Measurements from ENCODE around the gene FAM43B. TPM values are rescaled to one million over a fixed set of nuclear protein-coding genes. Genes with fewer than 3 reads are reported as not detected.

FAM43B gene
- total RNA-seq, 2 experiments from 2014 or later: not detected

DNA sequence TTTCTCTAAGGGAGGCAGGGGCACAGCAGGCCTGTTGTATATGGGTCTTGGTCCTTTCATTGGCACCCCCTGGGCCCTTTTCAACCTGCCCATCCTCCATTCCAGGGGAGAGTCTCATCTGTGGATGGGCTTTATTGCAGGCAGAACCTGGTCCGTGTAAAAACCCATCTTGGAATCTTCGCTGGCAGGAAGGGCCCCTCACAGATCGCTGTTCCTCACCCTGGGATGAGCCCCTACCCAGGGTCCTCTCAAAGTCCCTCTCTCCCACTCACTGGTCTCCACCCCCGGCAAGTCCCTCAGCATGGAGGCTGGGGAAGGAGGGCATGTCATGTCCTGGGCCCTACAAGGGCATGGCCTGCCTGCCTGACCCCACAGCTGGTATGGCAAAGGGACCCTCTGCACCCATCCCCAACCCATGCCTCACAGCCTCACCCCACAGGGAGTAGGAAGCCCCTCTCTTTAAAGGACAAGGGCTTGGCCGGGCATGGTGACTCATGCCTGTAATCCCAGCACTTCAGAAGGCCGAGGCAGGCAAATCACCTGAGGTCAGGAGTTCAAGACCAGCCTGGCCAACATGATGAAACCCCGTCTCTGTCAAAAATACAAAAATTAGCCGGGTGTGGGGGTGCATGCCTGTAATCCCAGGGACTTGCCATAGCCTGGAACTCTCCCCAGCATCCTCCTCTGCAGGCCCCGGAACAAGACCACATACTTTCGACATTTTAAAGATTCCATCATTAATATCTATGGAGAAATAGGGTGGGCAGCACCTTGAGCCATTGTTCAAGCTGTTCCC is 23.4 kb downstream of the FAM43B start:
- no peaks in the 10 kb centered on the region for H3K79me2 ChIP-seq (ENCODE audit: insufficient read depth, low read depth, low read length)
- TF ChIP-seq, protein P1, sequence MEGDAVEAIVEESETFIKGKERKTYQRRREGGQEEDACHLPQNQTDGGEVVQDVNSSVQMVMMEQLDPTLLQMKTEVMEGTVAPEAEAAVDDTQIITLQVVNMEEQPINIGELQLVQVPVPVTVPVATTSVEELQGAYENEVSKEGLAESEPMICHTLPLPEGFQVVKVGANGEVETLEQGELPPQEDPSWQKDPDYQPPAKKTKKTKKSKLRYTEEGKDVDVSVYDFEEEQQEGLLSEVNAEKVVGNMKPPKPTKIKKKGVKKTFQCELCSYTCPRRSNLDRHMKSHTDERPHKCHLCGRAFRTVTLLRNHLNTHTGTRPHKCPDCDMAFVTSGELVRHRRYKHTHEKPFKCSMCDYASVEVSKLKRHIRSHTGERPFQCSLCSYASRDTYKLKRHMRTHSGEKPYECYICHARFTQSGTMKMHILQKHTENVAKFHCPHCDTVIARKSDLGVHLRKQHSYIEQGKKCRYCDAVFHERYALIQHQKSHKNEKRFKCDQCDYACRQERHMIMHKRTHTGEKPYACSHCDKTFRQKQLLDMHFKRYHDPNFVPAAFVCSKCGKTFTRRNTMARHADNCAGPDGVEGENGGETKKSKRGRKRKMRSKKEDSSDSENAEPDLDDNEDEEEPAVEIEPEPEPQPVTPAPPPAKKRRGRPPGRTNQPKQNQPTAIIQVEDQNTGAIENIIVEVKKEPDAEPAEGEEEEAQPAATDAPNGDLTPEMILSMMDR (conservative IDR thresholded peaks at IDR 0.05; ENCODE audit: low read length): 0 out of 2 replicates have a peak, but pooled peaks have one; percentile 9
- no peak for TF ChIP-seq EZH2phosphoT487 (IDR thresholded peaks at IDR 0.05; ENCODE audit: borderline replicate concordance, low read depth, low read length)
- no peak overlapping the region for H3K4me2 ChIP-seq (ENCODE audit: low read length)
- intact Hi-C loops (cut with micrococcal nuclease; ENCODE audit: unreplicated experiment): loop anchor here (1.0 to 2.0 kb wide), 2 partner anchors 57 to 65 kb away; partner anchors contain the start of gene PINK1
- H3K4me1 ChIP-seq (ENCODE audit: insufficient read depth, low read length, poor library complexity, severe bottlenecking): no peaks in the 10 kb centered on the region
- CTCF ChIA-PET (ENCODE audit: unreplicated experiment): no interaction called here
- H4K20me1 ChIP-seq (ENCODE audit: insufficient read depth, low read length): no peaks in the 10 kb centered on the region
- H3K9me2 ChIP-seq (ENCODE audit: insufficient read depth, low read length): no peaks in the 10 kb centered on the region
- POLR2A ChIA-PET: no interaction called here
- no peaks in the 10 kb centered on the region for H3K36me3 ChIP-seq (ENCODE audit: insufficient read depth, low read length)
- H3K27ac ChIP-seq (ENCODE audit: low read depth, low read length, poor library complexity, severe bottlenecking): no peak overlapping the region
- no peak overlapping the region for H3K4me3 ChIP-seq (ENCODE audit: low read depth, low read length, poor library complexity, severe bottlenecking)
- no TSS peak for BruUV-seq (replicated peaks)
- no peak overlapping the region for H2AFZ ChIP-seq (ENCODE audit: low read length)
- DNase-seq (ENCODE audit: low spot score): no peak
- no peaks in the 10 kb centered on the region for H3K9me3 ChIP-seq (ENCODE audit: low read length)

DNA sequence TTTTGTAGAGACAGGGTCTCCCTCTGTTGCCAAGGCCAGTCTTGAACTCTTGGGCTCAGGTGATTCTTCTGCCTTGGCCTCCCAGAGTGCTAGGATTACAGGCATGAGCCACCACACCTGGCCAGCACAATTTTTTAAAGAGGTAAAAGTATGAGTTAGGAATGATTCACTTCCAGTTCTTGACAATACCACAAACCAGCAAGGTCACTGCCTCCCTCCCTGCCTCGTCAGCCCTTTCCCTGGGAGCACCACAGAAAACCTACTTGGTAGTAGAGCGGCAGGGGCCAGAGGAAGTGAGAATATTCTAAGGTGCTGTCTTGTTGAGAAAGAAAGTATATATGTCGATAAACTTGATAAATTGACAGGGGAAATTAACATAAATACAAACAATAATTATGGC is 25.7 kb downstream of the FAM43B start:
- POLR2A ChIA-PET: no interaction called here
- intact Hi-C loops (cut with micrococcal nuclease; ENCODE audit: unreplicated experiment): no loop called here
- Histone ChIP-seq H3K36me3 (ENCODE audit: insufficient read depth, low read length) (no peaks in the 10 kb centered on the region), H3K4me3 (ENCODE audit: low read depth, low read length, poor library complexity, severe bottlenecking) (no peak overlapping the region), H3K79me2 (ENCODE audit: insufficient read depth, low read depth, low read length) (no peaks in the 10 kb centered on the region), H3K9me2 (ENCODE audit: insufficient read depth, low read length) (no peaks in the 10 kb centered on the region), H4K20me1 (ENCODE audit: insufficient read depth, low read length) (no peaks in the 10 kb centered on the region), H3K27ac (ENCODE audit: low read depth, low read length, poor library complexity, severe bottlenecking) (no peak overlapping the region), H3K9me3 (ENCODE audit: low read length) (no peaks in the 10 kb centered on the region), H2AFZ (ENCODE audit: low read length) (no peak overlapping the region), H3K4me1 (ENCODE audit: insufficient read depth, low read length, poor library complexity, severe bottlenecking) (no peaks in the 10 kb centered on the region), H3K4me2 (ENCODE audit: low read length) (no peak overlapping the region)
- BruUV-seq (replicated peaks): no TSS peak
- TF ChIP-seq, protein P1 (conservative IDR thresholded peaks at IDR 0.05; ENCODE audit: low read length): no peak
- TF ChIP-seq EZH2phosphoT487 (IDR thresholded peaks at IDR 0.05; ENCODE audit: borderline replicate concordance, low read depth, low read length): no peak
- DNase-seq (ENCODE audit: low spot score): no peak
- CTCF ChIA-PET (ENCODE audit: unreplicated experiment): no interaction called here

DNA sequence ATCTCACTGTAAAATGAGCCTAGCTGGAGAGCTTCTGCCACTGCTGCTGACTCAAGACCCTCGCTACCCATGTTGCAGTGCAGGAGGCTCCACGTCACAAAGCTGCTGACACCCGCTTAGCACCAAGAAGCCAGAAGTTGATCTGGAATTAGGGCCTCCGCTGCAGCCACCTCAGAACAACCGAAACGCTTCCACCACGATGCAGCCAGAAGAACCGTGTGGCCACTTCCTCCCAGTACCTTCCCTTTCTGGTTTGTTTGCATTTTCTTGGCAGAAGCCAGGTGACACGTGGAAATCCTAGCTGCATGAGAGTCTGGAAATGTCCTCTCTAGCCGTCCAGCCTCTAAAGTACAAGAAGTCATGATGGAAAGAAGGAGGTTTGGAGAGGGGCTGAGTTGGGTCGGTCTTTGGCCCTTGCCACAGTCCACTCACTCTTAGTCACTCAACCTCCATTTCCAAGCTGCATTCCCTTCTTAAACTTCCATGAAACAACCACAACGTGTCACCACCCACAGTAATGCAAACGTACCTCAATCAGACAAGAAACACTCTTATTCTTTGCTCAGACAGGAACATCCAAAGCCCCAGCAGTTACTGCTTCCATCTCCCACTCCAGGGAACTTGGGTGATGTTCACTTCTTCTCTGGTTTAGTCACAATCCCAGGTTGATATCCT is 26.5 kb downstream of the FAM43B start:
- Histone ChIP-seq H3K27ac (ENCODE audit: low read depth, low read length, poor library complexity, severe bottlenecking) (no peak overlapping the region), H3K36me3 (ENCODE audit: insufficient read depth, low read length) (no peaks in the 10 kb centered on the region), H3K79me2 (ENCODE audit: insufficient read depth, low read depth, low read length) (no peaks in the 10 kb centered on the region), H2AFZ (ENCODE audit: low read length) (no peak overlapping the region), H3K4me3 (ENCODE audit: low read depth, low read length, poor library complexity, severe bottlenecking) (no peak overlapping the region), H3K9me3 (ENCODE audit: low read length) (no peaks in the 10 kb centered on the region), H3K9me2 (ENCODE audit: insufficient read depth, low read length) (no peaks in the 10 kb centered on the region), H4K20me1 (ENCODE audit: insufficient read depth, low read length) (no peaks in the 10 kb centered on the region), H3K4me2 (ENCODE audit: low read length) (no peak overlapping the region), H3K4me1 (ENCODE audit: insufficient read depth, low read length, poor library complexity, severe bottlenecking) (no peaks in the 10 kb centered on the region)
- TF ChIP-seq EZH2phosphoT487 (IDR thresholded peaks at IDR 0.05; ENCODE audit: borderline replicate concordance, low read depth, low read length): no peak
- TF ChIP-seq, protein P1 (conservative IDR thresholded peaks at IDR 0.05; ENCODE audit: low read length): no peak
- DNase-seq (ENCODE audit: low spot score): no peak
- no TSS peak for BruUV-seq (replicated peaks)
- intact Hi-C loops (cut with micrococcal nuclease; ENCODE audit: unreplicated experiment): no loop called here
- CTCF ChIA-PET (ENCODE audit: unreplicated experiment): no interaction called here
- POLR2A ChIA-PET: interaction anchor here (0.5 kb wide), 1 partner anchor 11 kb away, joined by 4 read pairs; no protein-coding TSS in a partner anchor

Data from OCI-LY7 (cell line).